HFF-Myc (cell line): ENCODE measurements around the gene RPL3.

Experiments used
- DNase-seq: peaks from one replicate; pipeline ENCODE4 v3.0.0-alpha.2; 2011; ENCODE audit warnings: low read depth; ENCODE audit errors: extremely low read depth
- H3K4me3 ChIP-seq: replicated peaks from 2 replicates; pipeline ENCODE4 v1.5.1; 2011; ENCODE audit warnings: low read depth, mild to moderate bottlenecking, control low read depth, low read length
- CTCF ChIP-seq: IDR thresholded peaks from 2 replicates; pipeline ENCODE4 v1.5.1; 2012; ENCODE audit warnings: mild to moderate bottlenecking, low read depth, low read length, control low read depth; ENCODE audit errors: missing control alignments

Gene RPL3

DNA sequence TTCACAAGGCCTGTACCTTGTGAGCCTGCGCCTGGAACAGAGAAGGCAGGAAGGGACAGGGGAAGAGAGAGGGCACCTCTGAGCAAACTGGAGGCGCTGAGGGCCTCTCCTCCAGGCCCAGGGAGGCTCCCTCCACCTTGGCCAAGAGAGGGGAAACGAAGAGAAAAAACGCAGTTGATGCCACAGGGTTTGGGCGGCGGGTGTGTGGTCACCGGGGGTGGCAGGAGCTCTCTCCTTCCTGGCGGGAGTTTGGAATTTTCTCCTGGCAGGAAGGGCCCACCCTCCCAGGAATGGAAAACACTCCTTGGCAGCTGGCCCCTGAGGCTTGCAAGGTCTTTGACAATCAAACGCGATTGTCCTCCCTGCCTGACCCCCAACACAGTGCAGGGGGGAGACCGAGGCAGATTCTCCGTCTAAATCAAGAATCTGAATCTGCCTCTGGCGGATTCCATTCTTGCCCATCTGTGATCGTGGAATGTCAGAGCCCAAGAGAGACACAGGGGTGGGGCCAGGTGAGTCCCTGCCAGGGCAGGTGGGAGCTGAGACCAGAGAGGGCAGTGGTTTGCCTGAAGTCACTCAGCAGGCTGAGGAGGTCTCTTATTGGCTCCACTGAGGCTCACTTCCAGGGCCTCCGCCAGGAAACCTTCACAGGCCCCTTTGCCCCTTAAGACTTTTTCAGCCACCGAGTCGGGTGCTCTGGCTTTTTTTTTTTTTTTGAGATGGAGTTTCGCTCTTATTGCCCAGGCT lies 21.0 kb downstream of the RPL3 start:
- TF ChIP-seq CTCF = no peak
- DNase-seq = no peak

DNA sequence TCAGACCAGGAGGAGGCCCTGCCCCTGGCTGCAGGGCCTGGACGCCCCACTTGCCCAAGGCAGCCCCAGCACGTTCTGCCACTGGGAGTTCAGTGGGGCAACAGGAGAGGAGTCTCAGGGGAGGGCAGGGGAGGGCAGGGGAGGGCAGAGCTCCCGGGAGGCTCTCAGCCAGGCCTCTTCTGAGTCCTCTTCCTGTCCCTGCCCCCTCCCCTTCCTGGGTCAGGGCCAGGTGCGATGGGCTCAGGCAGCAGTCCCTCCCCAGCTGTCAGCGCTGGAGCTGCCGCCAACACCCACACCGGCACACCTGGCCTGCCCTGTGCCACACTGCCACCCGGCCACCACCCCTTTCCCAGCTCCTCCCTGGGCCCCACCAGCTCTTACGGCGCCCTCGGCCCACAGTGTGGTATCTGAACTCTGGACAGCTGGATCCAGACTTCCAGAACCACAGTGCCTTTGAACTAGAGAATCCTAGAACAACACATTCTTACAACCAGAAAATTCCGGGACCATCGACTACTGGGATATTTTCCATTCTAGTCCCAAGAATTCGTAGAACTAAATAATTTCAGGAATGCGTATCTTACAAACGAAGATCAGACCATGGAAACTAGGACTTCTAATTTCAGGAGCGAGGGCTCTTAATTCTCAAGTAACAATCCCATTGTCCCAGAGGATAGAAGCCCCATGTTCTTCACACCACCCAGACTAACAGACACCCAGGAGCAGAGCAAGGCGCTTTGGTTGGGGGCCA lies 21.8 kb downstream of the RPL3 start:
- H3K4me3 ChIP-seq = no peak overlapping the region
- no peak for DNase-seq
- TF ChIP-seq CTCF = no peak

More for the DNA sequence above, 21.0 kb downstream of the RPL3 start:
- H3K4me3 ChIP-seq = no peak overlapping the region

DNA sequence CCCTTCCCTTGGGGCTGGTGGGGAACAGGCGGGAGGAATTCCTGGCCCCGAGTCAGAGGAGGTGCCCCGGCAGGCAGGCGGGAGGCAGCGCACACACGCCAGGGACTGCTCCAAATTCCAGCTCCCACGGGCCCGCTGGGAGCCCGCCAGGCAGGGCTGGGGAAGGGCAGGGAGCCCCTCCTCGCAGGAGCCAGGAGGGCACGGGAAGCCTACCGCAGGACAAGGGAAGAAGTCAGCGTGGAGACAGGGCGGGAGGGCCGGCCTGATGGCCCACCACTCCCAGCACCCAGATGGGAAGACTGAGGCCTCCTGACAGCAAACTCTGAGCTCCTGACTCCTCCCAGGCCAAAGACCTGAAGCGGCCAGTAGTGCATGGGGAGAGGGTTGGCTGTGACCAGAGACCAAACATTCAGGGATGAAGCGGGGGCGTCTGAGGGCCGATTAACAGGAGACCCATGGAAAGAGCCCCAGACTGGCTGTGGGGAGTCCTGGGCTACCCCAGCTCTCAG lies 22.4 kb downstream of the RPL3 start:
- DNase-seq = no peak
- H3K4me3 ChIP-seq = no peak overlapping the region
- no peak for TF ChIP-seq CTCF

DNA sequence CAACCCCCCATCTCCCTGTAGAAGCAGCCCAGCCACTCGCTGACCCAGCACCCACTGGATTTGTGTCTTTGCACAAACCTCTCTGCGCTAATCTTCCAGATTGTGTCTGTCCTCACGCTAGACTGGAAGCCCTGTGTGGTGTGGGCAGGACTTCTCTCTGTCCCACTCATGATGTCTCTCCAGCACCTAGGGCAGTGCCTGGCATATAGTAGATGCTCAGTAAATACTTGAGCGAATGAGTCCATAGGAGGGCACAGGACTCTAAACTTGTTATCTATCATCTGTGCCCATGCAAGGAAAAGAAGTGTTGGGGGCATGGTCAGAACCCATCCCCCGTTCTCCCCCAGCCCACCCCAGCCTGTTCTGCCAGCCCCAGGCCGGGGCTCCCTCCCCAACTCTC lies 22.9 kb downstream of the RPL3 start:
- no peak for TF ChIP-seq CTCF
- no peak overlapping the region for H3K4me3 ChIP-seq
- DNase-seq = no peak

GRCh38 chr22:39294571-39295468 lies 24.6 kb downstream of the RPL3 start:
- TF ChIP-seq CTCF = no peak
- no peak for DNase-seq
- H3K4me3 ChIP-seq = no peak overlapping the region

GRCh38 chr22:39293766-39294368 lies 25.6 kb downstream of the RPL3 start:
- no peak for TF ChIP-seq CTCF
- H3K4me3 ChIP-seq = no peak overlapping the region
- DNase-seq = no peak
